SK-N-SH (cell line): Measurements from ENCODE around the gene RBBP8NL.

ENCODE experiments used
- ELF1 ChIP-seq: IDR thresholded peaks from 2 replicates; pipeline ENCODE4 v1.4.0; 2012
- EP300 ChIP-seq, 2 experiments: IDR thresholded peaks; 2 replicates each; pipeline versions ENCODE4 v1.4.0 to v1.6.1; 2012; ENCODE audit warnings: borderline replicate concordance in 1 of 2, low read depth in 1 of 2, low read length in 1 of 2
- EZH2phosphoT487 ChIP-seq: fragments of 200-600 bp; sonication (generic); IDR thresholded peaks from 2 replicates; pipeline ENCODE4 v1.6.1; 2017; ENCODE audit warnings: low read depth, mixed run types, mild to moderate bottlenecking, antibody characterized with exemption, moderate library complexity, borderline replicate concordance
- MXI1 ChIP-seq: IDR thresholded peaks from 2 replicates; pipeline ENCODE4 v1.6.1; 2012; ENCODE audit warnings: mild to moderate bottlenecking, low read depth, low read length, improper control_type of control experiment
- RFX5 ChIP-seq: IDR thresholded peaks from 2 replicates; pipeline ENCODE4 v1.6.1; 2012; ENCODE audit warnings: mild to moderate bottlenecking, improper control_type of control experiment, low read length
- RXRA ChIP-seq: IDR thresholded peaks from 2 replicates; pipeline ENCODE4 v1.4.0; 2012; ENCODE audit warnings: low read depth, mild to moderate bottlenecking, borderline replicate concordance
- YY1 ChIP-seq: IDR thresholded peaks from 2 replicates; pipeline ENCODE4 v1.4.0; 2012; ENCODE audit warnings: low read depth, mild to moderate bottlenecking
- TF ChIP-seq, protein P1 (sequence below): fragments of 200-600 bp; sonication (generic); IDR thresholded peaks from 2 replicates; pipeline ENCODE4 v1.6.1; 2017; ENCODE audit warnings: antibody characterized with exemption, mild to moderate bottlenecking, moderate library complexity
- TF ChIP-seq, protein P2 (sequence below): IDR thresholded peaks from 2 replicates; pipeline ENCODE4 v1.6.1; 2012; ENCODE audit warnings: mild to moderate bottlenecking, low read depth, low read length, moderate library complexity
- TF ChIP-seq, protein P3 (sequence below): fragments of 150-350 bp; IDR thresholded peaks from 2 replicates; pipeline ENCODE4 v1.6.1; 2016; ENCODE audit warnings: mild to moderate bottlenecking, low read depth, low read length

DNA sequence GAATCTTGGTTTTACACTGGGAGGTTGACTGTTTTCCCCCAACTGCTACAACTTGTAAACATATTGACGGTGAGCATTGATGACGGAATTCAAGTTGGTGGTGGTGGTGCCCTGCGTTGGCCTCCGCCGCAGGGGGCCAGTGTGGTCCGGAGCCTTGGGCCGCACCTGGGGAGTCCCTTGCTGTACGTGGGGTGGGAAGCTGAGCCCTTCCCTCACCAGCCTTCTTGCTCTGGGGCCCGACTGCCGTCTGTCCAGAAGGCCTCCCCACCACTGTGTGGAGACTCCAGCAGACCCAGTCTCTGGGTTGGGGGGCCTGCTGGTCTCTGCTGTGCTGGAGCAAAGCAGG, 37.1 kb upstream of the RBBP8NL start:
- TF ChIP-seq, protein P1, sequence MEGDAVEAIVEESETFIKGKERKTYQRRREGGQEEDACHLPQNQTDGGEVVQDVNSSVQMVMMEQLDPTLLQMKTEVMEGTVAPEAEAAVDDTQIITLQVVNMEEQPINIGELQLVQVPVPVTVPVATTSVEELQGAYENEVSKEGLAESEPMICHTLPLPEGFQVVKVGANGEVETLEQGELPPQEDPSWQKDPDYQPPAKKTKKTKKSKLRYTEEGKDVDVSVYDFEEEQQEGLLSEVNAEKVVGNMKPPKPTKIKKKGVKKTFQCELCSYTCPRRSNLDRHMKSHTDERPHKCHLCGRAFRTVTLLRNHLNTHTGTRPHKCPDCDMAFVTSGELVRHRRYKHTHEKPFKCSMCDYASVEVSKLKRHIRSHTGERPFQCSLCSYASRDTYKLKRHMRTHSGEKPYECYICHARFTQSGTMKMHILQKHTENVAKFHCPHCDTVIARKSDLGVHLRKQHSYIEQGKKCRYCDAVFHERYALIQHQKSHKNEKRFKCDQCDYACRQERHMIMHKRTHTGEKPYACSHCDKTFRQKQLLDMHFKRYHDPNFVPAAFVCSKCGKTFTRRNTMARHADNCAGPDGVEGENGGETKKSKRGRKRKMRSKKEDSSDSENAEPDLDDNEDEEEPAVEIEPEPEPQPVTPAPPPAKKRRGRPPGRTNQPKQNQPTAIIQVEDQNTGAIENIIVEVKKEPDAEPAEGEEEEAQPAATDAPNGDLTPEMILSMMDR, result no peak
- TF ChIP-seq RFX5 (no peak), YY1 (no peak), EP300 (IDR thresholded peaks at IDR 0.05; ENCODE audit: borderline replicate concordance in 1 of 2, low read depth in 1 of 2, low read length in 1 of 2) (no peak), ELF1 (no peak), RXRA (no peak), EZH2phosphoT487 (no peak), MXI1 (no peak)
- TF ChIP-seq, protein P2, sequence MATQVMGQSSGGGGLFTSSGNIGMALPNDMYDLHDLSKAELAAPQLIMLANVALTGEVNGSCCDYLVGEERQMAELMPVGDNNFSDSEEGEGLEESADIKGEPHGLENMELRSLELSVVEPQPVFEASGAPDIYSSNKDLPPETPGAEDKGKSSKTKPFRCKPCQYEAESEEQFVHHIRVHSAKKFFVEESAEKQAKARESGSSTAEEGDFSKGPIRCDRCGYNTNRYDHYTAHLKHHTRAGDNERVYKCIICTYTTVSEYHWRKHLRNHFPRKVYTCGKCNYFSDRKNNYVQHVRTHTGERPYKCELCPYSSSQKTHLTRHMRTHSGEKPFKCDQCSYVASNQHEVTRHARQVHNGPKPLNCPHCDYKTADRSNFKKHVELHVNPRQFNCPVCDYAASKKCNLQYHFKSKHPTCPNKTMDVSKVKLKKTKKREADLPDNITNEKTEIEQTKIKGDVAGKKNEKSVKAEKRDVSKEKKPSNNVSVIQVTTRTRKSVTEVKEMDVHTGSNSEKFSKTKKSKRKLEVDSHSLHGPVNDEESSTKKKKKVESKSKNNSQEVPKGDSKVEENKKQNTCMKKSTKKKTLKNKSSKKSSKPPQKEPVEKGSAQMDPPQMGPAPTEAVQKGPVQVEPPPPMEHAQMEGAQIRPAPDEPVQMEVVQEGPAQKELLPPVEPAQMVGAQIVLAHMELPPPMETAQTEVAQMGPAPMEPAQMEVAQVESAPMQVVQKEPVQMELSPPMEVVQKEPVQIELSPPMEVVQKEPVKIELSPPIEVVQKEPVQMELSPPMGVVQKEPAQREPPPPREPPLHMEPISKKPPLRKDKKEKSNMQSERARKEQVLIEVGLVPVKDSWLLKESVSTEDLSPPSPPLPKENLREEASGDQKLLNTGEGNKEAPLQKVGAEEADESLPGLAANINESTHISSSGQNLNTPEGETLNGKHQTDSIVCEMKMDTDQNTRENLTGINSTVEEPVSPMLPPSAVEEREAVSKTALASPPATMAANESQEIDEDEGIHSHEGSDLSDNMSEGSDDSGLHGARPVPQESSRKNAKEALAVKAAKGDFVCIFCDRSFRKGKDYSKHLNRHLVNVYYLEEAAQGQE, result no peak
- TF ChIP-seq, protein P3, sequence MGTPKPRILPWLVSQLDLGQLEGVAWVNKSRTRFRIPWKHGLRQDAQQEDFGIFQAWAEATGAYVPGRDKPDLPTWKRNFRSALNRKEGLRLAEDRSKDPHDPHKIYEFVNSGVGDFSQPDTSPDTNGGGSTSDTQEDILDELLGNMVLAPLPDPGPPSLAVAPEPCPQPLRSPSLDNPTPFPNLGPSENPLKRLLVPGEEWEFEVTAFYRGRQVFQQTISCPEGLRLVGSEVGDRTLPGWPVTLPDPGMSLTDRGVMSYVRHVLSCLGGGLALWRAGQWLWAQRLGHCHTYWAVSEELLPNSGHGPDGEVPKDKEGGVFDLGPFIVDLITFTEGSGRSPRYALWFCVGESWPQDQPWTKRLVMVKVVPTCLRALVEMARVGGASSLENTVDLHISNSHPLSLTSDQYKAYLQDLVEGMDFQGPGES, result no peak
